ENCODE measurements around the gene UCN2.
"Not testable (repeated sequence)": the region's sequence is repeated elsewhere in the genome, so short reads cannot be mapped to it uniquely, and the experiment has no call there.

UCN2 gene

DNA sequence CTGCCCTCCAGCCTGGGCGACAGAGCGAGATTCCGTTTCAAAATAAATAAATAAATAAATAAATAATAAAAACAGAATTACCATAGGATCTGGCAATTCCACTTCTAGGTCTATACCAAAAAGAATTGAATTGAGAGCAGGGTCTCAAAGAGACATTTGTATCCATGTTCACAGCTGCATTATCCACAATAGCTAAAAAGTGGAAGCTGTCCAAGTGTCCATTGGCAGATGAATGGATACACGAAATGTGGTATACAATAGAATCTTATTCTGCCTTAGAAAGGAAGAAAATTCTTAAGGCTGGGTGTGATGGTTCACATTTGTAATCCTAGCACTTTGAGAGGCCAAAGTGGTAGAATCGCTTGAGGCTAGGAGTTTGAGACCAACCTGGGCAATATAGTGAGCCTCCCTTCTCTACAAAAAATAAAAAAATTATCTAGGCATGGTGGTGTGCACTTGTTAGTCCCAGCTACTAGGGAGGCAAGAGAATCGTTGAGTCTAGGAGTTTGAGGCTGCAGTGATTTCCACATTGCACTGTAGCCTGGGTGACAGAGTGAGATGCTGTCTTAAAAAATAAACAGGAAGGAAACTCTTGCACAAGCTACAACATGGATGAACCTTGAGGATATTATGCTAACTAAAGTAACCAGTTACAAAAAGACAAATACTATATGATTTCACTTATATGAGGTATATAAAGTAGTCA, 31.2 kb downstream of the UCN2 start:
- no peak for DNase-seq

GRCh38 chr3:48530701-48531100, 32.9 kb downstream of the UCN2 start:
- DNase-seq, result not testable (repeated sequence)

GRCh38 chr3:48528754-48529153, 34.8 kb downstream of the UCN2 start:
- no peak for DNase-seq

DNA sequence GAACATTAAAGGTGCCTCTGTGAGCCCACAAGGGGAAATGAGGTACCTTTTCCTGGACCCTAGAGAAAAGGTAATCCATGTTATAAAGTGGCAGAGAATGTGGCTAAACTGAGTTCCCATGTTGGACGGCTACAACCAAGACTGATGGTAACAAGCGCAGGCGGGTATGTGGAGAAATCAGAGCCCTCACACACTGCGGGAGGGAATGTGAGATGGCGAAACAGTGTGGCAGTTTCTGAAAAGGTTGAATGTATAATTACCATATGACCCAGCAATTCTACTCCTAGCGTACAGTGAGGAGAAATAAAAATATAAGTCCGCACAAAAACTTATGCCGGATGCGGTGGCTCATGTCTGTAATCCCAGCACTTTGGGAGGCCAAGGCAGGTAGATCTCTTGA, 35.5 kb downstream of the UCN2 start:
- no peak for DNase-seq

GRCh38 chr3:48524970-48525369, 38.6 kb downstream of the UCN2 start:
- DNase-seq, result no peak

- no peak for DNase-seq
Measured at GRCh38 chr3:48521635-48522034, 41.9 kb downstream of the UCN2 start.

DNA sequence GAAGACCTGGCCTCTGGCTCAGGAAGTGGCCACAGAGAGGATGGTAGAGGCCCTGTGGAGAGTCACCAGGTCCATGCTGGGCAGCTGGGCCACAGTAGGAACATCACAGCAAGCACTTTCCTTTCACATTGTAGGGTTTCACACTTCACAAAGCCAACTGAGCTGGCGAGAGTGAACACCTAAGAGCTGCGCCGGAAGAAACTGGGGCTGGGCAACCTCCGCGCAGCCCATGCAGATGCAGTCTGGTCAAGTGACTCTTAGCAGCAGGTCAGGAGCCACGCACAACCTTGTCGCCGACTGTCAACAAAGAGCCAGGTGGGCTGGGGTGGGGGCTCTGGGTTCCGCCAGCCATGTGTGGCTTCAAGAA, 44.3 kb downstream of the UCN2 start:
- DNase-seq, result no peak

- no peak for DNase-seq
Measured at GRCh38 chr3:48518638-48519276, 44.8 kb downstream of the UCN2 start.

DNA sequence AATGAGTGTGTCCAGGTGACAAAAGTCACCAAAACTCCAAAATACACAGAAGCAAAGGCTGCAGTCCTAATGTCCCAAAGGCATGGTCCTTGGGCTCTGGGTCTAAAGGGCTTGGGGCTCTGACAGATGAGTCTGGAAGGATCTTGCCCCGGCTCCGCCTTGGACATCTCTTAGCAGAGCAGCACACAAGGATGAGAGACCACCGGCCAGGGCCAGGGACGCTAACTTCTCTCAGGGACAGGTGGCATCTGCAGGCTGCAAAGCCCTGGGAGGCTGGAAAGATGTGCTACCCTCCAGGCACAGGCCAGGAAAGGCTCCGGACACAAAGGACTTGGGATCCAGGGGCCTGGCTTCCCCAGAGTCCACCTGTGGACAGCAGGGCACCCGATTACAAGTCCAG, 45.5 kb downstream of the UCN2 start:
- DNase-seq, result no peak

DNA sequence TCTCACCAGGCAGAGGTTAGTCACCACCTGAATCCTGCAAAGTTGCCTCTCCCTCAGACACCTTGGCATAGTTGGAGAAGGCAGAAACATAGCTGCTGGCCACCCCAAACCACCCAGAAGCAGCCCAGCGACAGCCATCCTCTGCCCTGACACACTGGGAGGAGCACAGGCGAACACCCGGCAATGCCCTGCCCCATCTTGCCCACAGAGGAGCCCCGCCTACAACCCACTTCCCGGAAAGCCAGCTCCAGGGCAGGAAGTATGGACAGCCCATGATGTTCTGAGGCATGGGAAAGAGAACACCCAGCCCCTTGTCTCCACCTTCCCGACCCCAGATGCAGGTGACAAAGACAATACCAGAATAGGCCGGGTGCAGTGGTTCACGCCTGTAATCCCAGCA, 47.0 kb downstream of the UCN2 start:
- no peak for DNase-seq

DNA sequence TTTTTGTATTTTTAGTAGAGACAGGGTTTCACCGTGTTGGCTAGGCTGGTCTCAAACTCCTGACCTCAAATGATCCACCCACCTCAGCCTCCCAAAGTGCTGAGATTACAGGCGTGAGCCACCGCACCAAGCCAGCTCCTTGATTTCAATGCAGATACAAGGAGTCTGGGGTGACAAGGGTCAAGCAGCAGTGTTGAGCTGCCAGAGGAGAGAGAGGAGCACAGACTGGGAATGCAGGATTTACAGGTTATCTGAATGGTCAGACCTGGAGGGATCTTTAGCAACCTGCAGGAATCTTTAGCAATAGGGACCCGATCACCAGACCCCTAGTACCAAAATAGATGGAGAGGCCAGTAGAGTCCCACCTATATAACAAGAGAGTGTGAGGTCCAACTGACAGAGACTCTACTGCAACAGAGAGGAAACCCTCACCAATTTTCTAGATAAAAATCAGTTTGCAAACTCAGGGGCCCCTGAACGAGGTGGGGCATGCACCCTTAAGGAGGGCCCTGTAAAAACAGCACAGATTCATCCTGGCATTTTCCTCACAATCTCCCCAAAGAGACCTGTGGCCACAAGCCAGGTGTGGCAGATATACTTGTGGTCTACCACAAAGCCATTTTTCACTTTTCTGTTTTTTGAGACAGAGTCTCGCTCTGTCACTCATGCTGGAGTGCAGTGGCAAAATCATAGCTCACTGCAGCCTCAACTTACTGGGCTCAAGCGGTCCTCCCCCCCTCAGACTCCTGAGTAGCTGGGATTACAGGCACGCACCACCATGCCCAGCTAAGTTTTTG, 49.0 kb downstream of the UCN2 start:
- no peak for DNase-seq

Measured in NCI-H69 (cell line).